HCT116 (cell line): ENCODE measurements around the gene MFSD6. TPM values are rescaled to one million over a fixed set of nuclear protein-coding genes. Genes with fewer than 3 reads are reported as not detected.

Experiments used
- ATAC-seq: fragments of 200-7000 bp; cut with Tn5 transposase; 2 replicates; pipeline ENCODE4 v1.9.1; 2020; ENCODE audit warnings: mild to moderate bottlenecking, moderate library complexity
- BruUV-seq: library from RNA; stranded (reverse); fragments of 400-500 nt; replicated peaks from 2 replicates; lab custom pipeline; 2021; lab: Mats Ljungman, UMichigan
- CTCF ChIA-PET: fragments of 300-600 bp; sonication (Branson Sonifier 250); formaldehyde crosslinking; loops from one replicate; lab custom pipeline; 2021; ENCODE audit warnings: antibody characterized with exemption; lab: Charles Lee
- POLR2A ChIA-PET: fragments of 300-600, 350-600 bp; sonication (Branson Sonifier 250); formaldehyde crosslinking; loops from one replicate; lab custom pipeline; 2021; ENCODE audit warnings: antibody characterized with exemption; lab: Charles Lee
- RAD21 ChIA-PET, 2 experiments: fragments of 300-600 bp; sonication (Branson Sonifier 250); formaldehyde crosslinking; loops; one replicate each; lab custom pipeline; 2023; ENCODE audit warnings: low total read pairs in 2 of 2; ENCODE audit not compliant: uncharacterized antibody in 2 of 2, unreplicated experiment in 2 of 2, low non-redundant PET in 1 of 2; lab: Charles Lee
- DNase-seq: peaks from one replicate; pipeline ENCODE4 v3.0.0-alpha.2; 2010; ENCODE audit warnings: low read depth, low spot score
- H2AFZ ChIP-seq: fragments of 200-600 bp; shearing (Covaris generic), sonication (generic); 2 replicates; pipeline ENCODE4 v1.6.1; 2017; ENCODE audit warnings: low read depth, mixed run types, mixed read lengths, antibody characterized with exemption, low read length; ENCODE audit not compliant: poor library complexity, severe bottlenecking
- H3K27ac ChIP-seq: 2 replicates; pipeline ENCODE4 v1.5.1; 2012; ENCODE audit warnings: low read depth, low read length
- H3K27me3 ChIP-seq: fragments of 200-600 bp; sonication (generic); 2 replicates; pipeline ENCODE4 v1.6.1; 2016; ENCODE audit warnings: mixed run types, low read length, mixed read lengths; ENCODE audit not compliant: insufficient read depth
- H3K36me3 ChIP-seq, 2 experiments: fragments of 200-500 bp in 1 of 2; fragments of 200-600 bp in 1 of 2; sonication (Bioruptor generic) in 1 of 2; sonication (generic) in 1 of 2; 2 replicates each; pipeline versions ENCODE4 v1.5.1 to v1.6.1; 2014 to 2016; ENCODE audit warnings: low read length in 2 of 2, inconsistent platforms in 1 of 2, mixed read lengths in 1 of 2, mixed run types in 1 of 2; ENCODE audit not compliant: insufficient read depth in 2 of 2, control insufficient read depth in 1 of 2
- H3K4me1 ChIP-seq, 2 experiments: fragments of 200-600 bp in 1 of 2; sonication (generic) in 1 of 2; 2 replicates each; pipeline versions ENCODE4 v1.5.1 to v1.6.1; 2012 to 2017; ENCODE audit warnings: low read length in 2 of 2, inconsistent platforms in 1 of 2, mild to moderate bottlenecking in 1 of 2, mixed read lengths in 1 of 2, mixed run types in 1 of 2, moderate library complexity in 1 of 2; ENCODE audit not compliant: insufficient read depth in 2 of 2, control insufficient read depth in 1 of 2
- H3K4me2 ChIP-seq: fragments of 200-600 bp; sonication (generic); 2 replicates; pipeline ENCODE4 v1.6.1; 2017; ENCODE audit warnings: mixed run types, low read length, mixed read lengths
- H3K4me3 ChIP-seq, 2 experiments: fragments of 200-600 bp in 1 of 2; sonication (generic) in 1 of 2; replicated peaks in 1 of 2; 2 replicates each; pipeline ENCODE4 v1.5.1; 2011 to 2016; ENCODE audit warnings: low read length in 2 of 2, control low read depth in 1 of 2, low read depth in 1 of 2, mild to moderate bottlenecking in 1 of 2, mixed read lengths in 1 of 2, mixed run types in 1 of 2
- H3K79me2 ChIP-seq: fragments of 200-600 bp; sonication (generic); 2 replicates; pipeline ENCODE4 v1.6.1; 2017; ENCODE audit warnings: mild to moderate bottlenecking, mixed run types, low read length, moderate library complexity, mixed read lengths; ENCODE audit not compliant: insufficient read depth
- H3K9ac ChIP-seq: fragments of 200-600 bp; sonication (generic); 2 replicates; pipeline ENCODE4 v1.6.1; 2016; ENCODE audit warnings: low read length, mixed read lengths
- H3K9me2 ChIP-seq: fragments of 200-600 bp; sonication (generic), shearing (Covaris generic); 2 replicates; pipeline ENCODE4 v1.6.1; 2017; ENCODE audit warnings: mixed run types, mild to moderate bottlenecking, moderate library complexity; ENCODE audit not compliant: insufficient read depth
- H3K9me3 ChIP-seq, 2 experiments: fragments of 200-500 bp in 1 of 2; fragments of 200-600 bp in 1 of 2; sonication (Bioruptor generic) in 1 of 2; sonication (generic) in 1 of 2; 2 replicates each; pipeline ENCODE4 v1.6.1; 2014 to 2017; ENCODE audit warnings: low read length in 2 of 2, mixed read lengths in 2 of 2, inconsistent platforms in 1 of 2, low read depth in 1 of 2, mild to moderate bottlenecking in 1 of 2, mixed run types in 1 of 2, moderate library complexity in 1 of 2; ENCODE audit not compliant: control insufficient read depth in 1 of 2, insufficient read depth in 1 of 2
- H4K20me1 ChIP-seq: fragments of 200-600 bp; sonication (generic), shearing (Covaris generic); 2 replicates; pipeline ENCODE4 v1.6.1; 2017; ENCODE audit warnings: mixed run types, mild to moderate bottlenecking, moderate library complexity; ENCODE audit not compliant: insufficient read depth
- CEBPB ChIP-seq: IDR thresholded peaks from 2 replicates; pipeline ENCODE4 v1.6.1; 2012; ENCODE audit warnings: low read depth
- EGR1 ChIP-seq: IDR thresholded peaks from 2 replicates; pipeline ENCODE4 v1.6.1; 2012; ENCODE audit warnings: low read depth
- FOSL1 ChIP-seq: IDR thresholded peaks from 2 replicates; pipeline ENCODE4 v1.6.1; 2012; ENCODE audit warnings: low read depth
- RAD21 ChIP-seq: IDR thresholded peaks from 2 replicates; pipeline ENCODE4 v1.6.1; 2012; ENCODE audit warnings: low read depth, mild to moderate bottlenecking
- SIN3A ChIP-seq: IDR thresholded peaks from 2 replicates; pipeline ENCODE4 v1.6.1; 2012; ENCODE audit warnings: low read depth
- SP1 ChIP-seq: IDR thresholded peaks from 2 replicates; pipeline ENCODE4 v1.6.1; 2012; ENCODE audit warnings: low read depth
- SRF ChIP-seq: IDR thresholded peaks from 2 replicates; pipeline ENCODE4 v1.6.1; 2012; ENCODE audit warnings: low read depth
- TCF7L2 ChIP-seq: IDR thresholded peaks from 2 replicates; pipeline ENCODE4 v1.7.0; 2011; ENCODE audit warnings: borderline replicate concordance, inconsistent platforms; ENCODE audit not compliant: insufficient read depth, insufficient read length; ENCODE audit errors: extremely low read depth
- ZNF274 ChIP-seq: fragments of 200-500 bp; sonication (Bioruptor generic); IDR thresholded peaks from 2 replicates; pipeline ENCODE4 v1.6.1; 2014; ENCODE audit warnings: mild to moderate bottlenecking, low read depth, low read length, inconsistent platforms
- intact Hi-C: fragments of 100-400 bp; cut with micrococcal nuclease; formaldehyde crosslinking; loops from 2 replicates; pipeline ENCODE4 v1.10.0; 2022
- total RNA-seq: library from RNA; stranded (reverse); gene quantifications from one replicate; pipeline ENCODE4 v1.2.1, GENCODE V29; 2021; ENCODE audit not compliant: unreplicated experiment
- TF ChIP-seq, protein P1 (sequence below), 3 experiments: fragments of 200-600 bp in 1 of 3; sonication (generic) in 1 of 3; IDR thresholded peaks in 2 of 3; conservative IDR thresholded peaks in 1 of 3; 2 replicates each; pipeline ENCODE4 v1.5.1; 2012 to 2017; ENCODE audit warnings: low read depth in 2 of 3, low read length in 2 of 3, antibody characterized with exemption in 1 of 3, borderline replicate concordance in 1 of 3, control low read depth in 1 of 3, mild to moderate bottlenecking in 1 of 3, mixed read lengths in 1 of 3, mixed run types in 1 of 3, moderate library complexity in 1 of 3; ENCODE audit not compliant: insufficient read depth in 1 of 3

The MFSD6 gene
- total RNA-seq, 1 experiment from 2014 or later: 18.6 TPM

- Histone ChIP-seq H3K36me3 (no peaks in the 10 kb centered on the region), H2AFZ (no peak overlapping the region), H3K27ac (no peak overlapping the region), H3K9me3 (no peaks in the 10 kb centered on the region), H3K9ac (no peak overlapping the region), H3K4me1 (peaks cover 42 to 45% of the 10 kb centered on the region in 2 experiments), H3K4me2 (no peak overlapping the region), H4K20me1 (no peaks in the 10 kb centered on the region), H3K9me2 (no peaks in the 10 kb centered on the region), H3K27me3 (no peaks in the 10 kb centered on the region), H3K79me2 (no peaks in the 10 kb centered on the region), H3K4me3 (no peak overlapping the region)
- ChIA-PET RAD21 (no interaction called here), POLR2A (no interaction called here), CTCF (no interaction called here)
- BruUV-seq: no TSS peak
- ATAC-seq (no peak), DNase-seq (no peak)
- TF ChIP-seq SRF (no peak), SIN3A (no peak), CEBPB (no peak), EGR1 (no peak), TCF7L2 (no peak), SP1 (no peak), FOSL1 (no peak), RAD21 (no peak), ZNF274 (no peak)
- TF ChIP-seq, protein P1, sequence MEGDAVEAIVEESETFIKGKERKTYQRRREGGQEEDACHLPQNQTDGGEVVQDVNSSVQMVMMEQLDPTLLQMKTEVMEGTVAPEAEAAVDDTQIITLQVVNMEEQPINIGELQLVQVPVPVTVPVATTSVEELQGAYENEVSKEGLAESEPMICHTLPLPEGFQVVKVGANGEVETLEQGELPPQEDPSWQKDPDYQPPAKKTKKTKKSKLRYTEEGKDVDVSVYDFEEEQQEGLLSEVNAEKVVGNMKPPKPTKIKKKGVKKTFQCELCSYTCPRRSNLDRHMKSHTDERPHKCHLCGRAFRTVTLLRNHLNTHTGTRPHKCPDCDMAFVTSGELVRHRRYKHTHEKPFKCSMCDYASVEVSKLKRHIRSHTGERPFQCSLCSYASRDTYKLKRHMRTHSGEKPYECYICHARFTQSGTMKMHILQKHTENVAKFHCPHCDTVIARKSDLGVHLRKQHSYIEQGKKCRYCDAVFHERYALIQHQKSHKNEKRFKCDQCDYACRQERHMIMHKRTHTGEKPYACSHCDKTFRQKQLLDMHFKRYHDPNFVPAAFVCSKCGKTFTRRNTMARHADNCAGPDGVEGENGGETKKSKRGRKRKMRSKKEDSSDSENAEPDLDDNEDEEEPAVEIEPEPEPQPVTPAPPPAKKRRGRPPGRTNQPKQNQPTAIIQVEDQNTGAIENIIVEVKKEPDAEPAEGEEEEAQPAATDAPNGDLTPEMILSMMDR (IDR thresholded peaks at IDR 0.05 in 2 of 3, conservative IDR thresholded peaks at IDR 0.05 in 1 of 3; ENCODE audit: borderline replicate concordance in 1 of 3, insufficient read depth in 1 of 3, low read depth in 2 of 3, low read length in 2 of 3): no peak
- intact Hi-C loops: no loop called here
Observed at GRCh38 chr2:190470256-190470826, 62.2 kb downstream of the MFSD6 start.
